KMS-11 (cell line): ENCODE measurements around the gene HCK.

Experiments
- H2AFZ ChIP-seq: fragments of 200-600 bp; sonication (generic); 2 replicates; pipeline ENCODE4 v1.6.1; 2016; ENCODE audit warnings: antibody characterized with exemption, mixed run types, low read depth
- H3K27ac ChIP-seq: fragments of 200-600 bp; sonication (generic); 2 replicates; pipeline ENCODE4 v1.6.1; 2016; ENCODE audit warnings: mild to moderate bottlenecking, mixed run types
- H3K27me3 ChIP-seq: fragments of 200-600 bp; sonication (generic); 2 replicates; pipeline ENCODE4 v1.6.1; 2017; ENCODE audit warnings: mild to moderate bottlenecking, low read depth, mixed run types, moderate library complexity; ENCODE audit not compliant: insufficient read depth
- H3K36me3 ChIP-seq: fragments of 200-600 bp; sonication (generic); 2 replicates; pipeline ENCODE4 v1.6.1; 2017; ENCODE audit warnings: mild to moderate bottlenecking, mixed run types; ENCODE audit not compliant: insufficient read depth
- H3K4me1 ChIP-seq: fragments of 200-600 bp; sonication (generic); 2 replicates; pipeline ENCODE4 v1.6.1; 2016; ENCODE audit warnings: mild to moderate bottlenecking, low read depth, mixed run types; ENCODE audit not compliant: poor library complexity, severe bottlenecking
- H3K4me2 ChIP-seq: fragments of 200-600 bp; sonication (generic); 2 replicates; pipeline ENCODE4 v1.7.0; 2016; ENCODE audit warnings: mild to moderate bottlenecking, mixed run types
- H3K4me3 ChIP-seq: fragments of 200-600 bp; sonication (generic); IDR thresholded peaks from 2 replicates; pipeline ENCODE4 v1.6.1; 2017; ENCODE audit warnings: low read depth, low read length, mixed read lengths; ENCODE audit not compliant: insufficient read depth
- H3K79me2 ChIP-seq: fragments of 200-600 bp; sonication (generic); 2 replicates; pipeline ENCODE4 v1.6.1; 2016; ENCODE audit warnings: low read depth, mixed run types; ENCODE audit not compliant: insufficient read depth
- H3K9ac ChIP-seq: fragments of 200-600 bp; sonication (generic); 2 replicates; pipeline ENCODE4 v1.6.1; 2016; ENCODE audit warnings: mild to moderate bottlenecking, mixed run types
- H4K20me1 ChIP-seq: fragments of 200-600 bp; sonication (generic); 2 replicates; pipeline ENCODE4 v1.6.1; 2016; ENCODE audit warnings: mild to moderate bottlenecking, mixed run types; ENCODE audit not compliant: insufficient read depth
- TF ChIP-seq, protein P1 (sequence below): fragments of 200-600 bp; sonication (generic); conservative IDR thresholded peaks from 2 replicates; pipeline ENCODE4 v1.6.1; 2017; ENCODE audit warnings: low read depth, mild to moderate bottlenecking, antibody characterized with exemption, low read length, moderate library complexity, mixed read lengths

HCK gene

DNA sequence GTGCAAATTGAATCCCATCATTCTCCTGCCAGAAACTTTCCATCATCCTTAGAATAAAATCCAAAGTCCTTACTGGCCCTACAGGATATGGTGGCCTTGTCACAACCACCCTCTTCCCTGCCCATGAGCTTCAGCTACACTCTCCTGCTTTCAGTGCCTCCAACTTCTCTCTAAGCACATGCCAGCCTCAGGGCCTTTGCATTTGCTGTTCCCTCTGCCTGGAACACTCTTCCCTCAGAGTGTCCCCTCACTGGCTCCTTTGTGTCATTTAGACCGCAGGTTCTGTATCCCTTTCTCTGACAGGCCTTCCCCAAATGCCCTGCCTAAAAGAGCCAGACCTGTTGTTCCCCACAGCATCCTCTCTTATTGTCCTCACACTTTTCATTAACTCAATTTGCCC, 18.2 kb downstream of the HCK start:
- H3K27ac ChIP-seq, result no peak overlapping the region
- no peak overlapping the region for H3K4me3 ChIP-seq
- H4K20me1 ChIP-seq, result no peaks in the 10 kb centered on the region
- H3K4me2 ChIP-seq, result no peak overlapping the region
- TF ChIP-seq, protein P1, sequence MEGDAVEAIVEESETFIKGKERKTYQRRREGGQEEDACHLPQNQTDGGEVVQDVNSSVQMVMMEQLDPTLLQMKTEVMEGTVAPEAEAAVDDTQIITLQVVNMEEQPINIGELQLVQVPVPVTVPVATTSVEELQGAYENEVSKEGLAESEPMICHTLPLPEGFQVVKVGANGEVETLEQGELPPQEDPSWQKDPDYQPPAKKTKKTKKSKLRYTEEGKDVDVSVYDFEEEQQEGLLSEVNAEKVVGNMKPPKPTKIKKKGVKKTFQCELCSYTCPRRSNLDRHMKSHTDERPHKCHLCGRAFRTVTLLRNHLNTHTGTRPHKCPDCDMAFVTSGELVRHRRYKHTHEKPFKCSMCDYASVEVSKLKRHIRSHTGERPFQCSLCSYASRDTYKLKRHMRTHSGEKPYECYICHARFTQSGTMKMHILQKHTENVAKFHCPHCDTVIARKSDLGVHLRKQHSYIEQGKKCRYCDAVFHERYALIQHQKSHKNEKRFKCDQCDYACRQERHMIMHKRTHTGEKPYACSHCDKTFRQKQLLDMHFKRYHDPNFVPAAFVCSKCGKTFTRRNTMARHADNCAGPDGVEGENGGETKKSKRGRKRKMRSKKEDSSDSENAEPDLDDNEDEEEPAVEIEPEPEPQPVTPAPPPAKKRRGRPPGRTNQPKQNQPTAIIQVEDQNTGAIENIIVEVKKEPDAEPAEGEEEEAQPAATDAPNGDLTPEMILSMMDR, result no peak
- H3K4me1 ChIP-seq, result peaks cover 45% of the 10 kb centered on the region
- H3K27me3 ChIP-seq, result no peaks in the 10 kb centered on the region
- H3K79me2 ChIP-seq, result no peaks in the 10 kb centered on the region
- no peaks in the 10 kb centered on the region for H3K36me3 ChIP-seq
- H2AFZ ChIP-seq, result peak overlapping the region; percentile 46; the same call in 1 of the 2 replicates
- H3K9ac ChIP-seq, result no peak overlapping the region

DNA sequence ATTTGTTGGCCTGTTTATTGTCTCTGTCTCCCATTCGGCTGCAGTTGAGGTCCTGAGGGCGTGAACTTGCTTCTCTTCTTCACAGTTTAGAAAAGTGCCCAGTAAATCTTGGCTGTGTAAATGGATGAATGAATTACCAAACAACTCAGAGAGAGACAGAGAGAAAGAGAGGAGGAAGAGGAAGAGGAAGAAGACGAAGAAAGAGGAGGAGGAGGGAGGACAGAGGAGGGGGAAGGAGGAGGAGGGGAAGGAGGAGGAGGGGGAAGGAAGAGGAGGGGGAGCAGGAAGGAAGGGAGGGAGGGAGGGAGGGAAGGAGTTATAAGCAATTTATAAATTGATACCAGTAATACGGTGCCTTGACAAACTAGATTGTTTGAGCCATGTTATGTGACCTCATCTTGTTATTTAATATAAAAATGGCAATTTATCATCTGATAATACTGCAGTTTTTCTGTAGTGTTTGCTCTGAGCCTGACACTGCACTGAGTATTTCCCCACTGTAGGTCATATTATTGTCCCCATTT, 18.7 kb downstream of the HCK start:
- Histone ChIP-seq H2AFZ (0 out of 2 replicates have a peak overlapping the region, but pooled peaks have one; percentile 28), H4K20me1 (no peaks in the 10 kb centered on the region), H3K4me3 (no peak overlapping the region), H3K79me2 (no peaks in the 10 kb centered on the region), H3K27me3 (no peaks in the 10 kb centered on the region), H3K4me1 (peaks cover 45% of the 10 kb centered on the region), H3K4me2 (no peak overlapping the region), H3K27ac (no peak overlapping the region), H3K9ac (no peak overlapping the region), H3K36me3 (no peaks in the 10 kb centered on the region)
- TF ChIP-seq, protein P1, result no peak

DNA sequence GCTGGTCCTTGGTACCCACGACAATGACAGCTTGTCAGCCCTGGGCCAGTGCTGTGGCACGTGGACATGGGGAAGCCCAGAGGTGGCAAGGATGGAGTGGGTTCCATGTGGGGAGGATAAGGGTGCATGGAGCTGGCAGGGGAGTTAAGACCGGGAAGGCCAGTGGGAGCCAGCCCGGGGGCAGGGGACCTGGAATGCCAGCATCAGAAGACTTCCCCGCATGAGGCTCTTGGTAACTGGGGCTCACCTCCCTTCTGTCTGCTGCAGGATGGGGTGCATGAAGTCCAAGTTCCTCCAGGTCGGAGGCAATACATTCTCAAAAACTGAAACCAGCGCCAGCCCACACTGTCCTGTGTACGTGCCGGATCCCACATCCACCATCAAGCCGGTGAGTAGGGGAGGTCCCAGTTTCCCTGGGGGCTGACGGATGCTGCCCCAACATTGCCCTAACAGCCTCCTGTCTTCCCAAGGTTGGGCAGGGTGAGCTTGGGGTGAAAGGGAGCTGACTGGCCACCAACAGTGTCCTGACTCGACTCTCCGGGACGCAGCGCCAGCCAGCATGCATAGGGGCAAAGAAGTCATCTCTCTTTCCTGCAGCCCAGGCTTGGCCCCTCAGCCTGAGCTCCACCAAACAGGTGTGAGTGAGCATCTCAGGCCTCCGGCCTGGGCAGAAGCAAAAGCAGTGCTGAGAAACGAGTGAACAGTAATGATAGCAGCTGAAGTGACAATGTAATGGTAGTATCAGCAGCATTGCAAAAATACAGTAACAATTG, 19.5 kb downstream of the HCK start:
- H3K4me1 ChIP-seq, result peaks cover 41% of the 10 kb centered on the region
- H3K9ac ChIP-seq, result no peak overlapping the region
- no peak overlapping the region for H3K4me2 ChIP-seq
- H3K27me3 ChIP-seq, result no peaks in the 10 kb centered on the region
- TF ChIP-seq, protein P1, result no peak
- H3K27ac ChIP-seq, result no peak overlapping the region
- no peaks in the 10 kb centered on the region for H3K79me2 ChIP-seq
- H3K4me3 ChIP-seq, result no peak overlapping the region
- no peaks in the 10 kb centered on the region for H3K36me3 ChIP-seq
- no peak overlapping the region for H2AFZ ChIP-seq
- no peaks in the 10 kb centered on the region for H4K20me1 ChIP-seq

DNA sequence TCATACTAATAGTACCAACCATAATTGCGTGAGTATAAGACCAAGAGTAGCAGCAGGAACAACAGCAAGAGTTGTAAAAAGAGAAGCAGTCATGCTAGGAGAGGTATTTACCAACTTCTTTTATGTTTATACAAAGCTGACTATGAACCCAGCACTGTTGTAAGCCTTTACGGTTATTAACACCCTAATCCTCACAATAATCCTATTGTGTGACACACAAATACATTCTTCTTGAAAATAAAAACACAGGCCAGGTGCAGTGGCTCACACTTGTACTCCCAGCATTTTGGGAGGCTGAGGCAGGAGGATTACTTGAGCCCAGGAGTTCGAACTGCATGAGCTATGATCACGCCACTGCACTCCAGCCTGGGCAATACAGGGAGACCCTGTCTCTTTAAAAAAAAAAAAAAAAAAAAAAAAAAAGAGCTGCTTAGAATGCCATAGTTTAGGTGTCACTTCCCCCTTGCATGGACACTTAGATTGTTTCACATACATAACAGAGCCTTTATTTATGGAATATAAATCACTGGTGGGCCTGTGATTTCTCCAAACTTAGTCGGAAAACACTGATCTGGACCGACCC, 20.2 kb downstream of the HCK start:
- Histone ChIP-seq H3K27me3 (no peaks in the 10 kb centered on the region), H3K4me1 (peaks cover 34% of the 10 kb centered on the region), H3K4me2 (no peak overlapping the region), H3K4me3 (no peak overlapping the region), H3K79me2 (no peaks in the 10 kb centered on the region), H3K36me3 (no peaks in the 10 kb centered on the region), H3K27ac (no peak overlapping the region), H4K20me1 (no peaks in the 10 kb centered on the region), H2AFZ (no peak overlapping the region), H3K9ac (no peak overlapping the region)
- TF ChIP-seq, protein P1, result no peak
